ENCODE data around the gene TBPL1. TPM values are rescaled to one million over a fixed set of nuclear protein-coding genes. Genes with fewer than 3 reads are reported as not detected.

TBPL1 gene
- total and polyA plus RNA-seq, 9 of the 15 experiments (the other 6 are each of a cell fraction or from before 2014, with no cell fraction given): 78.1 to 152 (median 107) TPM

- TF ChIP-seq GMEB1 (CRISPR knock-in tag; IDR thresholded peaks at IDR 0.05): peak; percentile 46; the same call in 1 of the 2 replicates
- TF ChIP-seq BHLHE40 (IDR thresholded peaks at IDR 0.05; ENCODE audit: low read length): no peak
- no peak for TF ChIP-seq EWSR1 (IDR thresholded peaks at IDR 0.05; ENCODE audit: borderline replicate concordance, low read depth, partially characterized antibody)
- peak; percentile 28; the same call in 1 of the 2 replicates for TF ChIP-seq TFAP4 (CRISPR knock-in tag; IDR thresholded peaks at IDR 0.05; ENCODE audit: borderline replicate concordance)
- no peak for TF ChIP-seq REST (IDR thresholded peaks at IDR 0.05; ENCODE audit: borderline replicate concordance)
- no peak for TF ChIP-seq REST (CRISPR knock-in tag; IDR thresholded peaks at IDR 0.05; ENCODE audit: low read depth)
- no peak for TF ChIP-seq NR0B1 (IDR thresholded peaks at IDR 0.05; ENCODE audit: partially characterized antibody)
- TF ChIP-seq SMARCE1 (IDR thresholded peaks at IDR 0.05): no peak; the same call in 1 of the 2 replicates
- TF ChIP-seq ZNF586 (CRISPR knock-in tag; conservative IDR thresholded peaks at IDR 0.05): no peak
These were observed 876 bp upstream of the TBPL1 start (continued) for GRCh38 chr6:133951881-133952814.

Data from K562 (cell line).